ENCODE data around the gene FBXW5.

Gene FBXW5

GRCh38 chr9:136927343-136928271 lies 16.9 kb downstream of the FBXW5 start:
- DNase-seq = no peak

GRCh38 chr9:136926749-136927148 lies 17.8 kb downstream of the FBXW5 start:
- DNase-seq = no peak

DNA sequence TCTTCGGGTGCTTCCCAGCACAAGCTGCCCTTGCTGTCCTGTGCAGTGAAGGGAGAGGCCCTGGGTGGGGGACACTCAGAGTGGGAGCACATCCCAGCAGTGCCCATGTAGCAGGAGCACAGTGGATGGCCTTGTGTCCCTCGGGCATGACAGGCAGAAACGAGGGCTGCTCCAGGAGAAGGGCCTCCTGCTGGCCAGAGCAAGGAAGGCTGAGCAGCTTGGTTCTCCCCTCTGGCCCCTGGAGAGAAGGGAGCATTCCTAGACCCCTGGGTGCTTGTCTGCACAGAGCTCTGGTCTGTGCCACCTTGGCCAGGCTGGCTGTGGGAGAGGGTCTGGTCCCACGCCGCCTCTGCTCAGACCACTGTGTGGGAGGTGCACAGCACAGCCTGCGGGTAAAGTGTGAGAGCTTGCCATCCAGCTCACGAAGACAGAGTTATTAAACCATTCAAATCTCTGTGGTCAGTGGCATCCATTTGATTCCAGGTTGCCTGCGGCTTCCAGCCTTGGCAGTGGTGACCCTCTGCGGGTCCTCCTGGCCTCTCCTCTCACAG lies 18.3 kb downstream of the FBXW5 start:
- DNase-seq = no peak

DNA sequence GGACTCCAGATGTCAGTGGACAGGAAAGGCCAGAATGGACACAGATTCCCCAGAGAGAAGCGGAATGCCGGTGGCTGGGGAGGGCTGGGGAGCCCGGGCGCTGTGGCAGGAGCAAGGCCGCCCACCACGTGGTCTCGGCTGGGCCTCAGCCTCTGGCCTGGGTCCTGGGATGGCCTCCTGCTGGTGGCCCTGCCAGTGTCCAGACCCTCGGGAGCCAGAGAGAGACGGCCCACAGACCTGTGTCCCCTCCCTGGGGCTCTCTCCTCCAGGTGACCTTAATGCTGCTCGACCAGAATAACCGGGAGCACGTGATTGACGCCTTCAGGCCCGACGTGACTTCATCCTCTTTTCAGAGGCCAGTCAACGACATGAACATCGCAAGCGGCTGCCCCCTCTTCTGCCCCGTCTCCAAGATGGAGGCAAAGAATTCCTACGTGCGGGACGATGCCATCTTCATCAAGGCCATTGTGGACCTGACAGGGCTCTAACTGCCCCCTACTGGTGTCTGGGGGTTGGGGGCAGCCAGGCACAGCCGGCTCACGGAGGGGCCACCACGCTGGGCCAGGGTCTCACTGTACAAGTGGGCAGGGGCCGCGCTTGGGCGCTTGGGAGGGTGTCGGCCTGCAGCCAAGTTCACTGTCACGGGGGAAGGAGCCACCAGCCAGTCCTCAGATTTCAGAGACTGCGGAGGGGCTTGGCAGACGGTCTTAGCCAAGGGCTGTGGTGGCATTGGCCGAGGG lies 19.0 kb downstream of the FBXW5 start:
- DNase-seq = no peak

DNA sequence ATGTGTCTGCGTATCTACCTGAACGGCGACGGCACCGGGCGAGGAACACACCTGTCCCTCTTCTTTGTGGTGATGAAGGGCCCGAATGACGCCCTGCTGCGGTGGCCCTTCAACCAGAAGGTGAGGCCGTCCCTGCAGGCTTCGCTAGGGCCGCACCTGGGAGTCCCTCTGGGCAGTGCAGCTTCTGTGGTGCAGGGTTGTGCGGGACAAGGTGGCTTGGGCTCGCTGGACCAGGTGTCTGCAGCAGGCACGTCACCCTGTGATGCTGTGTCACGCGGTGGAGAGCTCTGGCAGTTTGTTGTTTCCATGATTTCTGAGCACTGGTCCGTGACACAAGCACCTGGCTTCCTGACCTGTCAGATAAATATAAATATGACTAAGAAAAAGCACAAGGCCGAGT lies 20.7 kb downstream of the FBXW5 start:
- no peak for DNase-seq

- DNase-seq = no peak
These were observed 22.0 kb downstream of the FBXW5 start for GRCh38 chr9:136922540-136922939.

GRCh38 chr9:136921718-136922117 lies 22.8 kb downstream of the FBXW5 start:
- DNase-seq = no peak

GRCh38 chr9:136921307-136921706 lies 23.2 kb downstream of the FBXW5 start:
- DNase-seq = no peak

- no peak for DNase-seq
These were observed 23.8 kb downstream of the FBXW5 start for GRCh38 chr9:136920734-136921231.

- no peak for DNase-seq
These were observed 24.5 kb downstream of the FBXW5 start for GRCh38 chr9:136920069-136920468.

GRCh38 chr9:136917902-136918301 lies 26.6 kb downstream of the FBXW5 start:
- DNase-seq = no peak

DNA sequence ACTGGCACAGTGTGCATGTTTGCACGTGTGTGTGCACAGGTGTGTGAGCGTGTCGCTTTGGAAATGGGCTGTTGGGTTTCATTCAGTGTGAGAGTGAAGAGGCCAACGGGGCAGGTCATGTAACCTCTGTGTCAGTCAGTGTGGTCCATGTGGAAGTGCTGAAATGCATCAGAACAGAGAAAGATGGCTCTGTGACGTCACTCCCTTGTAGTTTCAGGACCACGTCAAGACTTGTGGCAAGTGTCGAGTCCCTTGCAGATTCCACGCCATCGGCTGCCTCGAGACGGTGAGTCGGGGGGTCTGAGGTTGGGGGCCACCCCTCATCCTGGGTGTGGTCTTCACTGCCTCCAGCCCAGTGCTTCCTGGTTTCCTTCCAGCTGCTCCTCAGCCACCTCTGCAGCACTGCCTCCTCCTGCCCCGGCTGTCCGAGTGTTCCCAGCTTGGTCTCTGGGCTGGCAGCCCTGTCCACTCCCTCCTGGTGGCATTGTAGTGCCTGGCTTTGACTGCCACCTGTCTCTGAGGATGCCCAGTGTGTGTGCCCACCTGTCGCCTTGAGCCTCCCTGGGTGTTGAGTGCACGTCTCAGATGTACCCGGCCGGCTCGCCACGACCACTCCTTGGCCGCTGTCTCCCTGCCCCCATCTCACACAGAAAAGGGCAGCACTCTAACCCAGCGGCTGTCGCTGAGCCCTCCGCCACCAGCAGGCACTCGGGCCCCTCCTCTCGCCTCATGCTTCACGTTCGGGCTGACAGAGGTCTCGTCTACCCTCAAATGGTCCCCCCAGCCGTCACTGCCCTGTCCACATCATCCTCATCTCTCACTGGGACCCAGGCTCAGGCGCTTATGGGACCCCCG lies 28.0 kb downstream of the FBXW5 start:
- no peak for DNase-seq

- no peak for DNase-seq
These were observed 28.8 kb downstream of the FBXW5 start for GRCh38 chr9:136915632-136916329.

- DNase-seq = no peak
These were observed 30.7 kb downstream of the FBXW5 start for GRCh38 chr9:136913701-136914438.

DNA sequence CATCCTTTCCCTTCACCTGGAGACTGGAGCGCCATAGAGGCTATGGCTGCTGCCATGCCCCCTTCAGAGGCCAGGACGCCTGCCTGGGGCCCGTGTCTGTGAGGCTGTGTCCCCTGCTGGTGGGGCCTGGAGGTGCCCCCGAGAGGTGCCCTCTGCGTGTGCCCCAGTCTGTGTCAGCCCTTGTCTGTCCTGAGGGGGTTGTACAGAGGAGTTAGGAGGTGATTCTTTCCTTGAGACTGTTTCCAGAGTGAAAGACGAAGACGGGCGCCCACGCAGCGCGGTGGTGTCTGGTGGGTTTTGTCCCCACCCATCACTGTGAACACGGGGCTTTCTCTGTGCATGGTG lies 33.7 kb downstream of the FBXW5 start:
- DNase-seq = no peak

DNA sequence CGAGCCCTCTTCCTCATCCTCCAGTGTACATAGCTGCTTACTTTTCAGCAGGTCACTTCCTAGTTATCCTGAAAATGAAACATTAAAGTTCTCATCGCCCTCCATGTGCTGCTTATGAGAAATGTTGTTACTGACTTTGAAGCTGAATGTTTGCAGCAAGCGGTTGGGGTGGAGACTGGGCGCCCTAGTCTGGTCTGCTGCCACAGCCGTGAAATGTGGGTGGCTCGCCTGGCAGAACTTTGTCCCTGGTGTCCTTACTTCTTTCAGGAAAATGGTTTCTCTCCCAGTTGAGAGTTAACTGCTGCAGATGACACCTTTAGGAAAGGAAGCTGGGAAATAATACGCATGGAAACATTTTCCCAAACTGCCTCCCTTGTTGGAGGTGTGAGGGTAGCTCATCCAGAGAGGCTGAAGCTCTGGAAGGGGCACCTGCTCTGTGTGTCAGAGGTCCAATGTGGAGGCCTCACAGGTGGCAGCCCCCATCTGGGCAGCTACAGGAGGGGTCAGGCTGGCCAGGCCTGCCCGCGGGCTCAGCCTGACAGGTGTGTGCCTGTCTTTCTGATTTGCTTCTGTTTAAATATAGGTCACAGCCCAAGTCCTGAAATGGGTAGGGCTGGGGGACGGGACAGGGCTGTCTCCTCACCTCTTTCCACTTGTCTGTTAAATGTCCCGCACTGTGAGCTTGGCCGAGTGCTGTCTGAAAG lies 34.2 kb downstream of the FBXW5 start:
- no peak for DNase-seq

DNA sequence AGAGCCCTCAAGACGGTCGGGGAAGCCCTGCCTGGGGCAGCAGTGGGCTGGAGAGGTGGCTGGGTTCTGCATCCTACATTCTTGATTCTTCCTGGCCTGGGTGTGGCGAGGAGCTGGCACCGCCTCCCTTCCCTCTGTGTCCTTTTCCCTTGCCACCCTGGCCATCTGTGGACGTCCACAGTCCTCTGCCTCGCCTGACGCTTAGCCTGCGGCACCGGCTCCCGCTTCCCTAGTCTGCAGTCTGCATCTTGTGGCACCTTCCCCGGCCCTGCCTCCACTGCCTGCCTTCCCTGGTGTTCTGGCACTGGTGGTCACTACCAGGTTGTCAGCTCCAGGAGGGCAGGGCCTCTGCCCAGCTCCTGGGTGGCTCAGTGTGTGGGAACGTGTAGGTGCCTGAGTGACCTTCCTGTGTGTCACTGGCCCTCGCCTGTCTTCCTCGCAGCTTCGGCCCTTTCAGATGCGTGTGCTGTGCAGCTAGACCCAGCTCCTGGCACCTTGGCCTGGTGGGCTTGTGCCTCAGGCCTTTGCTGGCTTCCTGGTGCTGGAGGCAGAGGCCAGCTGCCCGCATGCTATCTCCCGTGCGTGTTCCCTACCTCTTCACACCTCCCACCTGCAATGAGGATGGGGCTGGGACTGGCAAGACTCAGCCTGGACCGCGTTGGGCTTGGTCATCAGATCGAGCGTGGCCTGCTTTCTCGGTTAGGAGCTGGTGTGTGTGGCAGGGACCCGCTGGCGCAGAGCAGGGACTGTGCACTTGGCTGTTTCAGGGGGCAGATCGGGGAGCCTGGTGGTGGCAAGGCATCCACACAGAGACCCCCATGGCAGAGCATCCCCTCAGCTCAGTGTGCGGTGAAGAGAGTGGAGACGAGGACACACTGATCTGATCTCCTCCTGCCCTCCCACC lies 37.3 kb downstream of the FBXW5 start:
- DNase-seq = no peak

- no peak for DNase-seq
These were observed 38.3 kb downstream of the FBXW5 start for GRCh38 chr9:136906266-136906665.

DNA sequence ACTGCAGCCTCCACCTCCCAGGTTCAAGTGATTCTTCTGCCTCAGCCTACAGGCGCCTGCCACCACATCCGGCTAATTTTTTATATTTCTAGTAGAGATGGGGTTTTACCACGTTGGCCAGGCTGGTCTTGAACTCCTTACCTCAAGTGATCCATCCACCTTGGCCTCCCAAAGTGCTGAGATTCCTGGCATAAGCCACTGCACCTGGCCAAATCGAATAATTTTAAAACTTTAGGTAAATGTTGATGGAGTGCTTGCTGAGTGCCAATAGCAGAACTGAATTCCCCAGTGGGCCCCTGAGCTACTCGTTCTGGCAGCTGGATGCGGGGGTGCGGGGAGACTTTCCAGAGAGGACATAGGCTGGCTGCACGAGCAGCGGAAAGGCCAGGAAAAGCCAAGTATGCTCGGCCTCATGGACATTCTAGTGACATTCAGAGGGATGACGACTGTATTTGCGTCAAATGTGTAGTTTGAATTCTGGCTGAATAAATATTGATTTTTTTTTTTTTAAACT lies 41.4 kb downstream of the FBXW5 start:
- peak; percentile 55 for DNase-seq
